HL-60 (cell line): ENCODE data around the gene ZNF341.

Source experiments
- DNase-seq, 2 experiments: peaks; one replicate each; pipeline ENCODE4 v3.0.0-alpha.2; 2010 to 2020; ENCODE audit warnings: low read depth in 1 of 2, low spot score in 1 of 2
- H3K27ac ChIP-seq: fragments of 250-450 bp; sonication (Bioruptor Pico); replicated peaks from 2 replicates; pipeline ENCODE4 v1.5.1; 2020; ENCODE audit warnings: mild to moderate bottlenecking, moderate library complexity
- H3K27me3 ChIP-seq: fragments of 250-450 bp; sonication (Bioruptor Pico); 2 replicates; pipeline ENCODE4 v1.5.1; 2021; ENCODE audit warnings: mild to moderate bottlenecking, moderate library complexity; ENCODE audit not compliant: insufficient read depth, poor library complexity, severe bottlenecking
- H3K4me3 ChIP-seq: replicated peaks from 2 replicates; pipeline ENCODE4 v1.5.1; 2011; ENCODE audit warnings: mild to moderate bottlenecking, control low read depth, low read length; ENCODE audit not compliant: insufficient read depth
- GABPA ChIP-seq: IDR thresholded peaks from 2 replicates; pipeline ENCODE4 v1.6.1; 2012; ENCODE audit warnings: low read depth
- POLR2AphosphoS5 ChIP-seq: IDR thresholded peaks from 2 replicates; pipeline ENCODE4 v1.6.1; 2012; ENCODE audit warnings: low read depth
- REST ChIP-seq: IDR thresholded peaks from 2 replicates; pipeline ENCODE4 v1.6.1; 2012; ENCODE audit warnings: low read depth; ENCODE audit not compliant: insufficient replicate concordance
- SPI1 ChIP-seq: IDR thresholded peaks from 2 replicates; pipeline ENCODE4 v1.6.1; 2012; ENCODE audit warnings: low read depth, mild to moderate bottlenecking, borderline replicate concordance
- TF ChIP-seq, protein P1 (sequence below): IDR thresholded peaks from one replicate; pipeline ENCODE4 v1.5.1; 2011; ENCODE audit warnings: low read length, control low read depth, inconsistent platforms; ENCODE audit not compliant: insufficient read depth

ZNF341 gene

DNA sequence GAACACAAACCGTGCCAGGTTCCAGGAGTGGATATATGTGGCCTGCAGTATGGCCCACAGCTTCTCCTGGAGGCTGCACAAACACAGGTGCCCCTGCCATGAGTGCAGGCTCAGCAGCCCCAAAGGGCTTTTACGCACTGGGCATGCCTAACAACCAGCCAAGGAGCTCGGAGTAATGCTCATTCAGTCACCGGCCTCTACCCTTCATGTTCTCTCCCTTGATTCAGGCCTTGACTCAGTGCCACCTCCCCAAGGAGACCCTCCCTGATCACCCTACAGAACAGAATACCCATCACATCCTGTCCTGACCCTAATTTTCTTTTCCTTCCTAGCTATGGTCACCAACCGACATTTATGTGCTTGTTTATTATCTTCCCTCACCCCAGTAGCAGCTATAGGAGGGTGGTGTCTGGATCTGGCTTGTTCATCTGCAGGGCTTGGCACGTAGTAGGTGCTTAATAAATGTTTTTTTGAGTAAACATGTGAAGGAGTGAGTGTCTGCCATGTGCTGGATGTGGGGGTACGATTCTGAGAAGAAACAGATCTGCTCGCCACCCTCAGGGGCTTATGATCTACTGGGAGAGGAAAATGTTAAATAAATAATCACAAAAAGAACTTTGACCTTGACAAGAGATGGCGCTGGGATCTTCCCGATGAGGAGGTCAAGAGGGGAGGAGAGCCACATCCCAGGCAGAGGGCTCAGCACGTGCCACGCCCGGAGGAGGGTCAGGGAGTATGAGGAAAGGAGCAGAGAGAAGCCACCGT, 20.9 kb upstream of the ZNF341 start:
- TF ChIP-seq POLR2AphosphoS5 (no peak), SPI1 (no peak), REST (no peak)
- TF ChIP-seq, protein P1, sequence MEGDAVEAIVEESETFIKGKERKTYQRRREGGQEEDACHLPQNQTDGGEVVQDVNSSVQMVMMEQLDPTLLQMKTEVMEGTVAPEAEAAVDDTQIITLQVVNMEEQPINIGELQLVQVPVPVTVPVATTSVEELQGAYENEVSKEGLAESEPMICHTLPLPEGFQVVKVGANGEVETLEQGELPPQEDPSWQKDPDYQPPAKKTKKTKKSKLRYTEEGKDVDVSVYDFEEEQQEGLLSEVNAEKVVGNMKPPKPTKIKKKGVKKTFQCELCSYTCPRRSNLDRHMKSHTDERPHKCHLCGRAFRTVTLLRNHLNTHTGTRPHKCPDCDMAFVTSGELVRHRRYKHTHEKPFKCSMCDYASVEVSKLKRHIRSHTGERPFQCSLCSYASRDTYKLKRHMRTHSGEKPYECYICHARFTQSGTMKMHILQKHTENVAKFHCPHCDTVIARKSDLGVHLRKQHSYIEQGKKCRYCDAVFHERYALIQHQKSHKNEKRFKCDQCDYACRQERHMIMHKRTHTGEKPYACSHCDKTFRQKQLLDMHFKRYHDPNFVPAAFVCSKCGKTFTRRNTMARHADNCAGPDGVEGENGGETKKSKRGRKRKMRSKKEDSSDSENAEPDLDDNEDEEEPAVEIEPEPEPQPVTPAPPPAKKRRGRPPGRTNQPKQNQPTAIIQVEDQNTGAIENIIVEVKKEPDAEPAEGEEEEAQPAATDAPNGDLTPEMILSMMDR, result no peak
- DNase-seq, result no peak
- H3K27ac ChIP-seq, result no peak overlapping the region

DNA sequence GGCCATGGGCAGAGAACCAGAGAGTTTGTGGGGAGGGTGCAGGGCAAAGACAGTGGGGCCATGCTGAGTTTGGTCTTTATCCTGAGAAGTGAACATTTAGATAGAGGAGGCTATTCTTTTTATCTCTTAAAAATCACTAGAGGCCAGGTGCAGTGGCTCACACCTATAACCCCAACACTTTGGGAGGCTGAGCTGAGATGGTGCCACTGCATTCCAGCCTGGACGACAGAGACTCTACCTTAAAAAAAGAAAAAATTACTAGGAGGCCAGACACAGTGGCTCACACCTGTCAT, 20.4 kb upstream of the ZNF341 start:
- Histone ChIP-seq H3K27ac (no peak overlapping the region), H3K4me3 (no peak overlapping the region), H3K27me3 (no peaks in the 10 kb centered on the region)
- no peak for TF ChIP-seq SPI1
- no peak for TF ChIP-seq GABPA
- no peak for TF ChIP-seq POLR2AphosphoS5
- TF ChIP-seq, protein P1, result no peak
- TF ChIP-seq REST, result no peak
- DNase-seq, result no peak

More for the DNA sequence above, 20.9 kb upstream of the ZNF341 start:
- no peaks in the 10 kb centered on the region for H3K27me3 ChIP-seq
- H3K4me3 ChIP-seq, result no peak overlapping the region

DNA sequence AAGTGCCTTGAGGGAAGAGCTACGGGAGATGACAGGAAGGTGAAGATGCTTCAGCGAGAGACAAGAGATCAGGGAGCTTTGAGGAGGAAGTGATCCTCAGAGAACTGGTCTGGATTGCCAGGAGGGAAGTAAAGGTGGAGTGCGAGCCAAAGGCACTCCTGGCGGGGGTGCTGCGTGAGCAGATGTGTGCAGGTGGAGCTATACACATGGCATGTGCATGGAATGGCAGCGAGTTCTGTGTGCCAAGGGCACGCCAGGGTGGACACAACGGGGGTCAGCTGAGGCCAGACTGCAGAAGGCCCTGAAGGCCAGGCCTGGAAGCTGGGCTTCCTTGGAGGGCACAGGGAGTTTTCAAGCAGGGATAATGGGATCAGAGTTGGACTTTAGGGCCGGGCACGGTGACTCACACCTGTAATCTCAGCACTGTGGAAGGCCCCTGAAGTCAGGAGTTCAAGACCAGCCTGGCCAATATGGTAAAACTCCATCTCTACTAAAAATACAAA, 17.9 kb upstream of the ZNF341 start:
- Histone ChIP-seq H3K27ac (no peak overlapping the region), H3K4me3 (no peak overlapping the region), H3K27me3 (no peaks in the 10 kb centered on the region)
- no peak for DNase-seq
- TF ChIP-seq GABPA (no peak), POLR2AphosphoS5 (no peak), SPI1 (no peak), REST (no peak)
- TF ChIP-seq, protein P1, result no peak
